Astrocyte of the cerebellum (primary cell): ENCODE data around the gene RILPL2.
"Not testable (repeated sequence)": the region's sequence is repeated elsewhere in the genome, so short reads cannot be mapped to it uniquely, and the experiment has no call there.

ENCODE experiments used
- DNase-seq: peaks from one replicate; pipeline ENCODE4 v3.0.0-alpha.2; 2011; ENCODE audit warnings: low read depth
- H3K4me3 ChIP-seq: 2 replicates; pipeline ENCODE4 v1.5.1; 2011; ENCODE audit warnings: mild to moderate bottlenecking, low read depth, low read length, moderate library complexity
- in situ Hi-C: cut with HindIII; loops from 2 replicates; pipeline ENCODE4 v1.10.0; 2017; ENCODE audit warnings: low sequenced_read_pairs
- TF ChIP-seq, protein P1 (sequence below): IDR thresholded peaks from 2 replicates; pipeline ENCODE4 v1.5.1; 2012; ENCODE audit warnings: low read length, low read depth, moderate library complexity, mild to moderate bottlenecking; ENCODE audit errors: missing control alignments

RILPL2 gene

DNA sequence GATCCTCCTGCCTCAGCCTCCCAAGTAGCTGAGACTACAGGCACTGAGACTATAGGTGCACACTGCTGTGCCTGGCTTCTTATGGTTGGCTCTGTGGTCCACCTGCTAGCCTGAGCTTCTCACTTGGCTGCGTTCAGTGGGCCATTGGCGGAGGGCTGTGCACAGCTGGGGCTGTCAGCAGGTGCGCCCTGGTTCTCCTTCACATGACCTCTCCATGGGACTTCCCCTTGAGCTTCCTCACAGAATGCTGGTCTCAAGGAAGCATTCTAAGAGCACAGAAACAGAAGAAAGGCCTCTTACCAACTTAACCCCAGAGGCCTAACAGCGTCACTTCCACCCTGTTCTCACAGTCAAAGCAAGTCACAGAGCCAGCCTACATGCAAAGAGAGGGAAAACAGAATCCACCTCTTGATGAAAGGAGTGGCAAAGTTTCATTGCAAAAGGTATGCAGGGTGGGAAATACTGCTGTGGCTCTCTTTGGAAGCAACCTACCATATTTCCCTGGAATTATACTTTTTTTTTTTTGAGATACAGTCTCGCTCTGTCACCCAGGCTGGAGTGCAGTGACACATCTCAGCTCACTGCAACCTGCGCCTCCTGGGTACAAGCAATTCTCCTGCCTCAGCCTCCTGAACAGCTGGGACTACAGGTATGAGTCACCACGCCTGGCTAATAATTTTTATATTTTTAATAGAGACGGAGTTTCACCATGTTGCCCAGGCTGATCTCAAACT lies 9.3 kb downstream of the RILPL2 start:
- TF ChIP-seq, protein P1, sequence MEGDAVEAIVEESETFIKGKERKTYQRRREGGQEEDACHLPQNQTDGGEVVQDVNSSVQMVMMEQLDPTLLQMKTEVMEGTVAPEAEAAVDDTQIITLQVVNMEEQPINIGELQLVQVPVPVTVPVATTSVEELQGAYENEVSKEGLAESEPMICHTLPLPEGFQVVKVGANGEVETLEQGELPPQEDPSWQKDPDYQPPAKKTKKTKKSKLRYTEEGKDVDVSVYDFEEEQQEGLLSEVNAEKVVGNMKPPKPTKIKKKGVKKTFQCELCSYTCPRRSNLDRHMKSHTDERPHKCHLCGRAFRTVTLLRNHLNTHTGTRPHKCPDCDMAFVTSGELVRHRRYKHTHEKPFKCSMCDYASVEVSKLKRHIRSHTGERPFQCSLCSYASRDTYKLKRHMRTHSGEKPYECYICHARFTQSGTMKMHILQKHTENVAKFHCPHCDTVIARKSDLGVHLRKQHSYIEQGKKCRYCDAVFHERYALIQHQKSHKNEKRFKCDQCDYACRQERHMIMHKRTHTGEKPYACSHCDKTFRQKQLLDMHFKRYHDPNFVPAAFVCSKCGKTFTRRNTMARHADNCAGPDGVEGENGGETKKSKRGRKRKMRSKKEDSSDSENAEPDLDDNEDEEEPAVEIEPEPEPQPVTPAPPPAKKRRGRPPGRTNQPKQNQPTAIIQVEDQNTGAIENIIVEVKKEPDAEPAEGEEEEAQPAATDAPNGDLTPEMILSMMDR: no peak
- DNase-seq: no peak

DNA sequence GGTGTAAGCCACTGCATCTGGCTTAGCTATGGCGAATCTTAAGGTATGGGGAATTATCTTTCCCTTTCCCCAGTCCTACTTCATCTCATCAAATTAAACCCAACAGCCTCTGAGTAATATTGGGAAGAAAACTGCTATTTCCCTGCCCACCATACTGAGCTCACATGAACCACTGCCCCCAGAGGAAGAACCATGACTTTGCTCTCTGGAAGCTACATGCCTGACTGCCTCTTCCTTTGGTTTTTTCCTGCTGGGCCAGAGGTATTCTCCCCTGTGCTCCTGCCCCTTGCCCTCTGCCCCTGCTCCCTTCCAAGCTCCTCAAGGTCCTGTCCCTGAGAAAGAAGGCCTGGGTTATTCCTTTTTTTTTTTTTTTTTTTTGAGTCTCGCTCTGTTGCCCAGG lies 15.2 kb downstream of the RILPL2 start:
- in situ Hi-C loops: no loop called here
- H3K4me3 ChIP-seq: no peak overlapping the region
- DNase-seq: no peak
- TF ChIP-seq, protein P1: peak; percentile 5

More for the DNA sequence above, 9.3 kb downstream of the RILPL2 start:
- H3K4me3 ChIP-seq: no peak overlapping the region
- in situ Hi-C loops: no loop called here

DNA sequence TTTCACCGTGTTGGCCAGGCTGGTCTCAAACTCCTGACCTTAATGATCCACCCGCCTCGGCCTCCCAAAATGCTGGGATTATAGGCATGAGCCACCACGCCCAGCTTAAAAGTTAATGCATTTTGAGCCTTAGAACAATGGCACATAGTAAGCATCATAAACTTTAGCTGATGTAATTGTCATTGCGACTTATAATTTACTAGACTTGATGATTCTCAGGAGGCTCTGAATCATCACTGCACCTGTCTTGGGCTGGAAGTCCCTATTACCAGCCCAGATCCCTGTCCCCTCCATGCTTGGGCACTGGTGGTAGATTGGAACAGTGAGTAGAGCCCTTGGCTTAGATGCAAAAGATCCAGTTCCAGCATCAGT lies 26.5 kb downstream of the RILPL2 start:
- TF ChIP-seq, protein P1: no peak
- no peak for DNase-seq
- in situ Hi-C loops: no loop called here
- no peak overlapping the region for H3K4me3 ChIP-seq

DNA sequence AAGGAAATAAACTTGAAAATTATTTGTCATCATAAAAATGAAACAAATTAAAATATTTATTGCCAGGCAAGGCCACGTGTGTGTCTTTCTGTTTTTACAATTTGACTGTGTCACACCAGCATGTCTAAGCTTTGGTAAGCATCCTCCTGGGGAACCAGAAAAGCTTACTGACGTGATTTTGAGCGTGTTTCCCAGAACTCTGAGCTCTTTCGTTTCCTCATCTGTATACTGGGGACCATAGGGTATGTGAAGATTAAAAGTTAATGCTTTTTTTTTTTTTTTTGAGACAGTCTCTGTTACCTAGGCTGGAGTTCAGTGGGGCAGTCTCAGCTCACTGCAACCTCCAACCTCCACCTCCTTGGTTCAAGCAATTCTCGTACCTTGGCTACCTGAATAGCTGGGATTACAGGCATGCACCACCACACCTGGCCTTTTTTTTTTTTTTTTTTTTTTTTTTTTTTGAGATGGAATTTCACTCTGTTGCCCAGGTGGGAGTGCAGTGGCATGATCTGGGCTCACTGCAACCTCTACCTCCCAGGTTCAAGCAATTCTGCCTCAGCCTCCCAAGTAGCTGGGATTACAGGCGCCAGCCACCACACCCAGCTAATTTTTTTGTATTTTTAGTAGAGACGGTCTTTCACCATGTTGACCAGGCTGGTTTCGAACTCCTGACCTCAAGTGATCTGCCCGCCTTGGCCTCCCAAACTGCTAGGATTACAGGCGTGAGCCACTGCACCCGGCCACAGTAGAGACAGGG lies 27.0 kb downstream of the RILPL2 start:
- H3K4me3 ChIP-seq, DNase-seq, in situ Hi-C loops: not testable (repeated sequence)

DNA sequence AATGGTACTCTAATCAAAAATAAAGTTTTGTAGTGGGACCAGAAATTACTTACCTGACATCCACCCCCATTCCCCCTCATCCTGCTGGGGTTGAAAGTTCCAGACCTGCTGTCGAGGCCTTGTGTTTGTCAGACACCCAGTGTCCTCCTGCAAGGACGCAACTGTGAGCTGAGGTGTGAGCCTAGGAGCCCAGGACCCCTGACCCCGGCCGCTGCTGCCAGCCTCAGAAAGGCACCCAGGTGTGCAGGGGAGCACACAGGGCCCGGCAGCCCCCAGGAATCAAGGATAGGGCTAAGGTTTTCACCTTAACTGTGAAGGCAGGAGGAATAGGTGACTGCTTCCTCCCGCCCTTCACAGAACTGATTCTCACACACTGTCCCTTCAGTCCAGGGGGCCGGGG lies 27.9 kb downstream of the RILPL2 start:
- DNase-seq, H3K4me3 ChIP-seq, in situ Hi-C loops: not testable (repeated sequence)

DNA sequence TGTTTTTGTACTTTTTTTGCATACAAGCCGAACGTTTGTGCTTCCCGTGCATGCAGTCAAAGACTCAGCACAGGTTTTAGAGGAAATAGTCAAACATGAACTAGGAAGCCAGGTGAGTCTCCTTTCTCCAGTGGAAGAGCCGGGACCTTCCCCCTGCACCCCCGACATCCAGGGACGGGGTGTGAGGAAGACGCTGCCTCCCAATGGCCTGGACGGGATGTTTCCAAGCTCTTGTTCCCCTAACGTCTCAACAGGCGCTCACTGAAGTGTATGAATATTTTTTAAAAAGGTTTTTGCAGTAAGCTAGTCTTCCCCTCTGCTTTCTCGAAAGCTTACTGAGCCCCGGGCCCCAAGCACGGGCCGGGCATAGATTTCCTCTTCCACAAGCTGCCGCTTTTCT lies 28.6 kb downstream of the RILPL2 start:
- H3K4me3 ChIP-seq, DNase-seq, in situ Hi-C loops: not testable (repeated sequence)

DNA sequence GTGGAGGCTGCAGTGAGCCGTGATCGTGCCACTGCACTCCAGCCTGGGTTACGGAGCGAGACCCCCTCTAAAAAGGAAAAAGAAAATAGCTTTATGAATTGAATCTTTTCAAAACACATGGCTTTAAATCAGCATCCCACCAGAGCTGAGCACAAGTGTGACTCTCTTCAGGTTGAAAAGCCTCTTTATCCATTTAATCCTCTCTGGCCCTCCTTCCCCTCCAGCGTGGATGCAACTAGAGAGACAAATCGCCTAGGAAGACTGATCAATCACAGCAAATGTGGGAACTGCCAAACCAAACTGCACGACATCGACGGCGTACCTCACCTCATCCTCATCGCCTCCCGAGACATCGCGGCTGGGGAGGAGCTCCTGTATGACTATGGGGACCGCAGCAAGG lies 29.2 kb downstream of the RILPL2 start:
- DNase-seq, in situ Hi-C loops, H3K4me3 ChIP-seq: not testable (repeated sequence)

DNA sequence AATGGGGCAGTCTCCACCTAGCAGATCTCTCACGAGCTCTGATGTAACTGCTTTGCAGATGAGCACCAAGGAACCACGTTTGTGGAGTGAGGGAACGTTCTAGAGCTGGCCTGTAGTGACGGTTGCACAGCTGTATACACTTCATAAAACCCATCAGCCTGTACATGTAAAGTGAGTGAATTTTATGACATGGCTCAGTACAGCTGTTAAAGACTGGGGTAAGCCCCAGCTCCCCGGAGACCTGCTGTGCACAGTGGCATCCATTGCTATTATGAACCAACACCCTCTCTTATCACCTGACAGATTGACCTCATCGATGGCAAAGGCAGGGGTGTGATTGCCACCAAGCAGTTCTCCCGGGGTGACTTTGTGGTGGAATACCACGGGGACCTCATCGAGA lies 31.9 kb downstream of the RILPL2 start:
- in situ Hi-C loops: no loop called here
- no peak overlapping the region for H3K4me3 ChIP-seq
- DNase-seq: no peak
- TF ChIP-seq, protein P1: no peak
